CD4-positive, alpha-beta T cell treated with Interleukin-4 for 4 hours (primary cell): Measurements from ENCODE around the gene IGFBP5.

Experiments
- DNase-seq: peaks from one replicate; pipeline ENCODE4 v3.0.0-alpha.2; 2020

The IGFBP5 gene

DNA sequence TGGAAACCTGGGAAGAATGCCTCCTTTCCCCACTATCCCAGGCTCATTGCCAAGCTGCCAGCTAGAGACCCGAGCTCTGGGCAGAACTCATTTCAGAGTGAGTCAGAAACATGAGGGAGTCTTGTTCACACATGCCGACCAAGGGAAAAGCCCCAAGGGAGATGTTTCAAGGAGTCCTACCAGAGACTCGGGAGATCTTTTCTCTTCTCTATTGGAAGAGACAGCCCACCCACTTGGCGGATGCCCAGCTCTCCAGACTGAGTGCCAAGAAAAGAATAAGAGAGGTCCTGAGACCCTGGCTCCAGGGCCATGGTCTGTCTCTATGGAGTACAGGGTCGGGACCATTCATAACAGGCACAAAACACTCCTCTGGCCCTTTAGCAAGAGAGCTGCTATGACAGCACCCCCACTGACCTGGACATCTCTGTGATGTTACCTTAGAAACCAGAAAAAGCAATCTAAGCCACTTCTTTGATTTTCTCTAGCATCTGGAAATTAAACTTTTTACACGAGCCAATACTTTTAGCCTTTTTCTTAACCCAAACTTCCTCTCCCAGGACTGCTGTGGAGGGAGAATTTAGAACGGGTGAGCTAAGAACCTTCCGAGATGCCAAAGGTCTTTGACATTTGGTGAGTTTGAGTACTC is 18.5 kb upstream of the IGFBP5 start:
- DNase-seq, result no peak

DNA sequence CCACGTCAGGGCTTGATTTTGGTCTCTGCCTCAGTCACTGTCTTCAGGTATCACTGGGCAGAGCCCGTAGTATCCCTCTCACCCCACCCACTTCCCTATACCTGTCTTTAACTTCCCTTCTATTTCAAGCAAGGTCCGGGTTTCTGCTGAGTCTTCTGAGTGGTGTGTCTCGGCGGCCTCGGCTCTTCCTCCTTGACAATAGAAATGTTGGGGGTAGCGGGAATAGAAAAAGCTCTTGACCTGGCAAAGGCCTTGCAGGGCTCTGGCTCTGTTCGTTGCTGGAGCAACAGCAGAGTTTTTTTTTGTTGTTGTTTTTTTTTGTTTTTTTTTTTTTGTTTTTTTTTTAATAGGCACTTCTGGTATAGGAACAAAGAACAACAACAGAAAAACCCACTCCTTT is 16.0 kb upstream of the IGFBP5 start:
- DNase-seq, result no peak

GRCh38 chr2:216710551-216711301 is 15.4 kb upstream of the IGFBP5 start:
- DNase-seq, result no peak

GRCh38 chr2:216702756-216703155 is 7.4 kb upstream of the IGFBP5 start:
- no peak for DNase-seq

DNA sequence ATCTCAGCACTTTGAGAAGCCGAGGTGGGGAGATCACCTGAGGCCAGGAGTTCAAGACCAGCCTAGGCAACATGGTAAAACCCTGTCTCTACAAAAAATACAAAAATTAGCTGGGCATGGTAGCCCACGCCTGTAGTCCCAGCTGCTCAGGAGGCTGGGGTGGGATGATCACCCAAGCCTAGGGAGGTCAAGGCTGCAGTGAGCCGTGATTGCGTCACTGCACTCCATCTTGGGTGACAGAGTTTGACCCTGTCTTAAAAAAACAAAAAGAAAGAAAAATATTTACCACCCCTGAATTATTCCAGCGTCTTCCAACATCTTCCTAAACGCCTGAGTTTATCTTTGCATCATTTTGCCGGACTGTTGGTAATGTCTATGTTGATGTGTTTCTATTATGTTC is 6.2 kb upstream of the IGFBP5 start:
- DNase-seq, result no peak

DNA sequence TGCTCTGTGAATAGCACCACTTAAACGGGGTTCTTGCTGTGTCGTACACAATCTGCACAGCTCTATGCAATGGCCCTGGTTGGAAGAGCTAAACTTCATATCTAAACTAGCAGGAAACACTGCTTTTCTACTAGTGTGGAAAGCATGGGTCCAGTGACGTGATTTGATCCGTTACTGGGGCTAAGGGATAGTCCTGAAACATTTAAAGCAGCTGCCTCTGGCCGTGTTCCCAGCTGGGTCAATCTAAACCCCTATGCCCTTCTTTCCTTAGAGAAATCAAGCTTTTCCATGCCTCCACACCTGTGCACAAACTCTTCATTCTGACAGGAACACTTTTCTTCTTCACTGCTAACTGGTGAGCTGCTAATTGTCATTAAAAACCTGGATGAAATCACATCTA is 5.4 kb upstream of the IGFBP5 start:
- DNase-seq, result no peak

GRCh38 chr2:216700088-216700567 is 4.8 kb upstream of the IGFBP5 start:
- no peak for DNase-seq

DNA sequence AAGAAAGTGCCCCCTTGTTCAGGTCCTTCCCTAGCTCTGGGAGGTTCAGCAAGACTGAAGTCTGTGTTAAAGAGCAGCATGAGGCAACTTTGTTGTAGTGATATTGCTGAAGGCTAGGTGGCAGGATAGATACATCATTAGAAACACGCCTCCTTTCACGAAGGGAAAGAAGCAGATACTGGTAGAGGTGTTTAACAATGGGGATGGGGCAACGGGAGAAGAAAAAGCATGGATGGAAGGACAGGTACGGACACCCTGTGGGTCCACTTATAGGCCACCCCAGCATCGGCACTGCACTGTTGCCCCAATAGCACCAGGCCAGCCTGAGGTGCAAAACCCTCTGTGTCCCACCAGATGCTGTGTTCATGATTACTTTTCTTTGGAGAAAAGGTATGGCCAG is 3.5 kb upstream of the IGFBP5 start:
- no peak for DNase-seq

DNA sequence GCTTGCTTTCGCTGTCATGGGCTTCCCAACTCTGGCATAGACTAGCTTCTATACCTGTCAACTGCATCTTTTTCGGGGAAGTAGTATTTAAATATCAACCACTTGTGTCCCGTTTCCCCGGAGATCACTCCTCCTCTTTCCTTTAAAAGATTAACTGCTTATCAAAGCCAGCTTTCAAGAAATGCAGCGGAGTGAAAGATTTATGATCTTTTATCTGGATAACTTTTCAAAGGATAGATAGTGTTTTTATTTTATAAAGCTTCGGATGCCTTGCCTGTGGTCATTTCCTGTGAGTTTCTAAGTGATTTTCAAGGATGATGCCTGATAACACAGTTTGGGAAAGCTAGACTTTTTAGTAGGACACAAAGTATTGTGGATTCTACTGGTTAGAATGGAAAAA is 2.9 kb upstream of the IGFBP5 start:
- no peak for DNase-seq

- DNase-seq, result no peak
These were observed 1.6 kb upstream of the IGFBP5 start for GRCh38 chr2:216696751-216697560.

DNA sequence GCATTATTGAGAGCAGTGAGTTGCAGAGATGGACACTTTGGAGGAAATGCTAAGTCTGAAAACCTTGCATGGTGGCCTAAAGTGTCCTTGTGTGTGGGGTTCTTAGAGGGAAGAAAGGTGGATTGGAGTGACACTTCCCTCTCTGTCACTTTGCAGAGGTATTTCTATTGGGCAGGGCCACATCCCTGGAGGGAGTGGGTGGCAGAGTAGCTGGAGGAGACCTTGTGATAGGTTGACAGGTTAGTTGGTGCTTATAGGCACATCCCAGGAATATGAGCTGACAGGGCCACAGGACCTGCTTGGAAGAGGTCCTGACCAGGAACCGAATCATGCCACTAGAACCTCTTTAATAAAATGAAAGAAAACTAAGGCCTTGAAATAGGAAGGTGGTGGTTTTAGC is 972 bp upstream of the IGFBP5 start:
- no peak for DNase-seq

GRCh38 chr2:216694826-216695217 is 527 bp downstream of the IGFBP5 start:
- no peak for DNase-seq

GRCh38 chr2:216694082-216694825 is 1.1 kb downstream of the IGFBP5 start:
- no peak for DNase-seq

DNA sequence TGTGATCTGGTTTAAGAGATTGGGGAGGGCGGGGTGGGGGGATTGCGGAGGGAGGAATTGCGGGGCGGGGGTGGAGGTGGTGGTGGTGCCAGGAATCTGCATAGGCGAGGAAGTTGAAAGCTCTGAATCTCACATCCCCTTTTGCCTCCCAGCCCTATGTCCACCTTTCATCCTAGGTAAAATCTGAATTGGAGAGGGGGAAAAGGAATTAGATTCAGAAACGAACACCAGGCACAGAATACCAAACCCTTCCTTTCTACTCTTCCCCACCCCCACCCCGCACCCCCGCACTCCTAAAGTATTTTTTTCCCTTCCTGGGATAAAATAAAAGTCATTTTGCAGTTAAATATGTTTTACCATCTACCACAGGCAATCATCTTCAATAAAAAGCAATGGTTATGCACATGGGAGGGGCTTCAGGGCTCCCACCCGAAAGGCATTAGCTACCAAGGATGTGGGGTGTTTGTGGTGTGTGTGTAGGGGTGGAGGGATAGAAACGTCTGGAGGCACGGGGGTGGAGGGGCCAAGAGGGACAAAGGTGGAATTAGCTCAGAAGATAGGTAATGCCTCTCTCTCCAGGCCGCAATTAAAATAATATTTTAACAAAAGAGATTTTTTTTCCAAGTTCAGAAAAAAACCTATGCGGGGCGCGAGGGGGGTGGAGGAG is 1.8 kb downstream of the IGFBP5 start:
- no peak for DNase-seq

GRCh38 chr2:216692636-216693413 is 2.5 kb downstream of the IGFBP5 start:
- DNase-seq, result peak; percentile 12

DNA sequence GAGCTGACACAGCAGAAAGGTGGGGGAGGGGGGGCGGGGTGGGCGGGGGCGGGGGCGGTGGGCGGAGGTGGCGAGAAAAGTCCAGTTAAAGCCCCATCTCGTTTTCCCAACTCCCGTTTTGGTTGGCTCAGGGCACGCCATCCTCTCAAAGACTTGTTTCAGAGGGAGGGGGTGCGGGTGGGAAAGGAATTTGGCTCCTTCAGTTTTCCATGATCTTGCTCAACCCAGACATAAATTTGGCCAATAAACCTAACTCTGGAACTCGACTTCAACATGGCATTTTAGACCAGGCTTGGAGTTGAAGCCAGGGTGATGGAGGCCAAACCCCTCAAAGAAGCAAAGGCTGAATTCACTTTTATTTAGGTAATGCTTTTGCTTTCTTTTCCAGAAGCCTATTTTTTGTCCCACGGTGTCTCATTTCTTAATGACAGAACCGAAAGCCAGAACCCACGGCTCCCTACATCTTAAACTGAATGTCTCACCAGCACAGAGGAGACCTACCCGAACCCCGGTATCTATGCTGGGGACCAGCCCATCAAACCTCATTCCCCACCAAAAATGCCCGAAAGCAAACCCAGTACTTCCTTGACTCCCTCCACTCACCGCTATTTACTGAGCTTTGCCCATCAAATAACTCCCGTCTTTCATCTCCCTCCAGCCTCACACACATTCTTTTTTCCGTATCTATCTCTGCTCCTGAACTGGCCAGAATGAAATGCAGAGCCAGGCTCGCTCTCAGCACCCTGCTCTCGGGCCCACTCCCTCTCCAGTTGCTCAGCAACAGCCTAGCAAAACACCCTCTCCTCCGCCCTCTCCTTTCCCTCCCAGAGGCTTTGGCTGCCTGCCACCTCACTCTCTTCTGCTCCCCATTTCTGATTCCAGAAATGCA is 4.3 kb downstream of the IGFBP5 start:
- no peak for DNase-seq

DNA sequence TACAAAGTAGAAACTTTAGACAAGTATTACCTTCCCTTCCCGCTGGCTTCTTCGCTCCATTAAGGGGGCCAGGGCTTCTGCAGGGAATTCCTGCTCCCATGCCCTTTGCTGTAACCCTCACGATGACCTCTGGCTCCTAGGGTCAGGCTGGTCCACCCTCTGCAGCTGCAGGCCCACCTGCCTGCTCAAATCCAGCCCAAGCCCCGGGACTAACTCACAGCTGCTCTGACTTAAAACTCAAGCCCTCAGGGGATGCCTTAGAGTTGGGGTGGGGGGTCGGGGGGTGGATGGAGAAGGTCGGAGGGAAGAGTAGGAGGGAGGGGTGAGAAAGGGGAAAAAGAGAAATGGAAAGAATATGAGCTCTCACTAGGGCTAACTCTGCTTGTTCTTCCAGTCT is 4.9 kb downstream of the IGFBP5 start:
- DNase-seq, result no peak

GRCh38 chr2:216689397-216689796 is 6.0 kb downstream of the IGFBP5 start:
- DNase-seq, result no peak

GRCh38 chr2:216688731-216689340 is 6.5 kb downstream of the IGFBP5 start:
- no peak for DNase-seq

DNA sequence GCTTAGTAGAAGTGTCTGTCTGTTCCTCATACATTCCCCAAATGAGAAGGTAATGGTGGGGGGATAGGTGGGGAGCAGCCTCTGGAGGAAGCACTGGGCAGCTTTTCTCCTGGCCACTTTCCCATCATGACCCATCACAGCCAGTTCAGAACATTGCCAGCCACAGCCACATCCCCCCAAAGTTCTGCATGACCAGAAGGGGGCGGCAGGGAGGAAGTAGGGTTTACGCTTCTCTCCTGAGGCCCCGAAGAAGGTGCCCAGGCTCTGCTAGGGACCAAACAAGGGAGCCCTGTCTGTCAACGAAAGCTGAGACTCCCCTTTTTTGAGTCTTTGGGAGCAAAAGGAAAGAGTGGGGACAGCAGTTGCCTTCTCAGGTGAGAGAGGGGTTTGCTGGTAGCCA is 7.7 kb downstream of the IGFBP5 start:
- no peak for DNase-seq
